Esophagus squamous epithelium (tissue), 5 donors: ENCODE data around the gene CASP4. TPM values are rescaled to one million over a fixed set of nuclear protein-coding genes. Genes with fewer than 3 reads are reported as not detected.
A peak's percentile ranks its signal among the peaks of the same experiment; 100 is the strongest.

ENCODE experiments used
- DNase-seq: peaks from one replicate; lab custom pipeline; 2025; lab: John Stamatoyannopoulos, UW
- H3K27ac ChIP-seq, 4 donors: fragments of 200-600 bp; sonication (generic); one replicate each; pipeline ENCODE4 v1.5.1; 2016 to 2019; ENCODE audit warnings: mild to moderate bottlenecking in 1 of 4
- H3K27me3 ChIP-seq, 4 donors: fragments of 200-600 bp; sonication (generic); 1 replicate in 3 of 4; 2 replicates in 1 of 4; pipeline versions ENCODE4 v1.5.1 to v1.6.0; 2017 to 2021; ENCODE audit warnings: antibody characterized with exemption in 1 of 4
- H3K36me3 ChIP-seq, 3 donors: fragments of 200-600 bp; sonication (generic); one replicate each; pipeline ENCODE4 v1.5.1; 2016 to 2019
- H3K4me1 ChIP-seq, 3 donors: fragments of 200-600 bp; sonication (generic); one replicate each; pipeline ENCODE4 v1.5.1; 2017 to 2019
- H3K4me3 ChIP-seq, 4 donors: fragments of 200-600 bp; sonication (generic); 1 replicate in 3 of 4; 2 replicates in 1 of 4; pipeline ENCODE4 v1.5.1; 2016 to 2019; ENCODE audit warnings: mild to moderate bottlenecking in 2 of 4, moderate library complexity in 1 of 4
- H3K9me3 ChIP-seq, 3 donors: fragments of 200-600 bp; sonication (generic); one replicate each; pipeline ENCODE4 v1.5.1; 2016 to 2019
- CTCF ChIP-seq, 6 experiments: fragments of 450-650 bp in 4 of 6; fragments of 200-600 bp in 2 of 6; sonication (generic) in 2 of 6; IDR thresholded peaks; one replicate each; pipeline ENCODE4 v1.5.1; 2016 to 2019; ENCODE audit warnings: antibody characterized with exemption in 6 of 6, mild to moderate bottlenecking in 4 of 6, moderate library complexity in 4 of 6
- POLR2A ChIP-seq, 4 donors: fragments of 450-650 bp; IDR thresholded peaks; one replicate each; pipeline ENCODE4 v1.6.1; 2017; ENCODE audit warnings: antibody characterized with exemption in 4 of 4, mild to moderate bottlenecking in 4 of 4, moderate library complexity in 3 of 4
- WGBS, 2 donors: methylation state at CpG; one replicate each; pipeline ENCODE4 v1.1.5; 2018; 5-methylcytosine and 5-hydroxymethylcytosine counted together
- intact Hi-C: fragments of 100-400 bp; cut with DNase I; formaldehyde crosslinking; loops from one replicate; pipeline ENCODE4 v1.15.0; 2022
- total RNA-seq, 4 donors: library from RNA; depleted of rRNA; stranded (reverse); fragments of >200 nt; gene quantifications; one replicate each; pipeline ENCODE4 v1.1.0, GENCODE V29; 2016
- donor health status: DM: yes; HTN: yes; CAD: no.

Gene CASP4
- total RNA-seq, 4 donors from 2014 or later = 80.9 to 146 (median 115) TPM

DNA sequence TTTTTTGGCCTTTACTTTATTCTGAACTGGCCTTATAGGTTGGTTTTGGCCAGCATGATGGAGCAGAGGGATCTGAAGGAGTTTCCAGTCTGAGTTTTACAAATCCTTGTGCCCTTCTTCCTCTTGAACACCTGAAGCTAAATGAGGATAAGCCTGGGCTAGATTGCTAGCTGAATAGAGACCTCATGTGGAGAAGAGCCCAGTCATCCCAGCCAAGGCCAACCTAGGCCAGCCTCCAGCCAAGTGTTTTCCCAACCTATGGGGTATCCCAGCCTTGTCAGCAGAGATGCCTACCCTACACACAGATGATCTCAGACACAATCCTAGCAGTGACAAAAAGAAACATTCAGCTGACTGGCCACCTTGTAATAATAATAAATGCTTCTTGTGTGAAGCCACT is 69.1 kb downstream of the CASP4 start:
- H3K4me3 ChIP-seq = no peak overlapping the region
- H3K27ac ChIP-seq = peak overlapping the region in 3 of 4 donors; percentile 79 to 80 (median 80)
- H3K4me1 ChIP-seq = peaks cover 0 to 23% (median 0%) of the 10 kb centered on the region in 3 donors
- TF ChIP-seq POLR2A (IDR thresholded peaks at IDR 0.05) (no peak), CTCF (IDR thresholded peaks at IDR 0.05) (no peak)
- DNase-seq = no peak
- H3K9me3 ChIP-seq = no peaks in the 10 kb centered on the region
- no peaks in the 10 kb centered on the region for H3K27me3 ChIP-seq
- no peaks in the 10 kb centered on the region for H3K36me3 ChIP-seq
- intact Hi-C loops = no loop called here

- Histone ChIP-seq H3K9me3 (no peaks in the 10 kb centered on the region), H3K4me1 (peaks cover 0 to 23% (median 0%) of the 10 kb centered on the region in 3 donors), H3K27ac (peak overlapping the region; percentile 44 to 80 (median 80)), H3K27me3 (no peaks in the 10 kb centered on the region), H3K36me3 (no peaks in the 10 kb centered on the region), H3K4me3 (peak overlapping the region in 3 of 4 donors; percentile 31 to 57 (median 37))
- TF ChIP-seq CTCF (IDR thresholded peaks at IDR 0.05) (no peak), POLR2A (IDR thresholded peaks at IDR 0.05) (no peak)
- intact Hi-C loops = no loop called here
- no peak for DNase-seq
- WGBS, 2 donors = 44 to 46% methylated on average over 1 of the region's 1 CpG
Observed at GRCh38 chr11:104898685-104899013, 69.7 kb downstream of the CASP4 start.

DNA sequence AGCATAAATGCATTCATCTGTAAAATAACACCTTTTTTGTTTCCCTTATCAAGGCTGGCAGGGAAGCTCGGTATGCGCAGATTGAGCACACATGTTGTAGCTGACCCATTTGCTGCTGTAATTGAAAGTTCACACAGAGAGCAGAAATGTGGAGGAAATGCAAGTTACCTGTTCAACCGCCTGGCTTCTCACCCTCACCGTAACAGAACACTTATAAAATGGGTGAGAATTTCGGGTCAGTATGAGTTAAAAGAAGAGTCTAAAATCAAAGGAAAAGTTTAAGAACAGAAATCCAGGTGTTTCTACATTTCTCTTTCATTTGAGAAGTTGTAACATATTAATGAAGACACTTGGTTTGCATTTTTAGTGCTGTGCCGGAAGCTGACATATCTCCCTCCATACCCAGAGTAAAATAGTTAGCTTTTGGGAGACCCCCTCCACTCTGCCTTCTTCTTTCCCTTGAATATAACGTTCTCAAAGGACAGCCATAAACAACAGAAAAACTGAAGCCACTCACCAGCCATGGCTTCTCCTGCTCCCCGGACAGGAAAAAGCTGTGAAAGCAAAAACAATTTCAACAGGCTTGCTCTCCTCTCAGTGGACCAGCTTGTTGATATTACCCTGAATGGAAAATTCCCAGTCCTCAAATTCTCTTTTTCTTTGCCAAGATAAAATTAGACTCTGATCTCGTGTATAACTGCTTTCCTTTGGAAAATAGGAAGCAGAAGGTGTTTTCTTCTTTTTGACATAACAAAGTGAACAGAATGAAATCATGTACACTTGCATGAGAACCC is 70.3 kb downstream of the CASP4 start, which contains the start of gene CASP12:
TSS of gene CASP12 (minus strand) at position 570 of the 794 bp plus-strand sequence.
- no peaks in the 10 kb centered on the region for H3K27me3 ChIP-seq
- no peak for DNase-seq
- intact Hi-C loops = no loop called here
- H3K27ac ChIP-seq = peak within 1 kb of the TSS; percentile 44 to 80 (median 80)
- WGBS, 2 donors = 45% methylated on average over 9 of the region's 9 CpGs
- peak within 1 kb of the TSS in 3 of 4 donors; percentile 31 to 57 (median 37) for H3K4me3 ChIP-seq
- no peaks in the 10 kb centered on the region for H3K9me3 ChIP-seq
- peaks cover 0 to 23% (median 0%) of the 10 kb centered on the region in 3 donors for H3K4me1 ChIP-seq
- TF ChIP-seq CTCF (IDR thresholded peaks at IDR 0.05) = no peak
- no peak for TF ChIP-seq POLR2A (IDR thresholded peaks at IDR 0.05)
- no peaks in the 10 kb centered on the region for H3K36me3 ChIP-seq

GRCh38 chr11:104895634-104896033 is 72.7 kb downstream of the CASP4 start:
- Histone ChIP-seq H3K27ac (peak overlapping the region in 1 of 4 donors; percentile 28), H3K27me3 (no peaks in the 10 kb centered on the region), H3K4me3 (no peak overlapping the region), H3K9me3 (no peaks in the 10 kb centered on the region), H3K4me1 (peaks cover 0 to 23% (median 0%) of the 10 kb centered on the region in 3 donors), H3K36me3 (no peaks in the 10 kb centered on the region)
- intact Hi-C loops = no loop called here
- TF ChIP-seq POLR2A (IDR thresholded peaks at IDR 0.05) = no peak
- no peak for TF ChIP-seq CTCF (IDR thresholded peaks at IDR 0.05)
- 38 to 58% methylated on average over 2 of the region's 2 CpGs for WGBS, 2 donors
- DNase-seq = no peak

GRCh38 chr11:104893876-104894275 is 74.5 kb downstream of the CASP4 start:
- DNase-seq = no peak
- Histone ChIP-seq H3K27ac (no peak overlapping the region), H3K9me3 (no peaks in the 10 kb centered on the region), H3K4me3 (no peak overlapping the region), H3K27me3 (no peaks in the 10 kb centered on the region), H3K4me1 (peaks cover 0 to 19% (median 0%) of the 10 kb centered on the region in 3 donors), H3K36me3 (no peaks in the 10 kb centered on the region)
- 88 to 100% methylated on average over 1 of the region's 1 CpG for WGBS, 2 donors
- TF ChIP-seq CTCF (IDR thresholded peaks at IDR 0.05) (no peak), POLR2A (IDR thresholded peaks at IDR 0.05) (no peak)
- intact Hi-C loops = no loop called here
